GM21447 (cell line): Measurements from ENCODE around the gene ZNF276.
"Not testable (repeated sequence)": the region's sequence is repeated elsewhere in the genome, so short reads cannot be mapped to it uniquely, and the experiment has no call there.

ENCODE experiments used
- ATAC-seq: cut with Tn5 transposase; IDR thresholded peaks from one replicate; pipeline ENCODE4 v1.9.1; 2021; ENCODE audit not compliant: unreplicated experiment

The ZNF276 gene

DNA sequence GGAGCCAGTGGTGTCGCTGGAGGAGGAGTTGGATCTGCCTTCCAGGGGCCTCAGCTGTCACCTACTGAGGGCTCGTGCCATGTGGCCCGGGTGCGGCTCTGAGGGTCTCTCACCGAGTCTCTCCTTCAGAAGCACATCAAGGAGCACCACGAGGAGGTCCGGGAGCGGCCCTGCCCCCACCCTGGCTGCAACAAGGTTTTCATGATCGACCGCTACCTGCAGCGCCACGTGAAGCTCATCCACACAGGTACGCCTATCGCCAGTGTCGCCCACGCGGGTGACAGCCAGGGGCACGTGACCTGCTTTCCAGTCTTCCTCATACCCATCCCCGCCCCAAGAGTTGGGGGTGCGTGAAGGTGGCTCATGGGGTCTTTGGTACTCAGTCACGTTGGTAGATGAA is 12.5 kb downstream of the ZNF276 start:
- no peak for ATAC-seq

GRCh38 chr16:89736554-89736953 is 15.2 kb downstream of the ZNF276 start:
- no peak for ATAC-seq

DNA sequence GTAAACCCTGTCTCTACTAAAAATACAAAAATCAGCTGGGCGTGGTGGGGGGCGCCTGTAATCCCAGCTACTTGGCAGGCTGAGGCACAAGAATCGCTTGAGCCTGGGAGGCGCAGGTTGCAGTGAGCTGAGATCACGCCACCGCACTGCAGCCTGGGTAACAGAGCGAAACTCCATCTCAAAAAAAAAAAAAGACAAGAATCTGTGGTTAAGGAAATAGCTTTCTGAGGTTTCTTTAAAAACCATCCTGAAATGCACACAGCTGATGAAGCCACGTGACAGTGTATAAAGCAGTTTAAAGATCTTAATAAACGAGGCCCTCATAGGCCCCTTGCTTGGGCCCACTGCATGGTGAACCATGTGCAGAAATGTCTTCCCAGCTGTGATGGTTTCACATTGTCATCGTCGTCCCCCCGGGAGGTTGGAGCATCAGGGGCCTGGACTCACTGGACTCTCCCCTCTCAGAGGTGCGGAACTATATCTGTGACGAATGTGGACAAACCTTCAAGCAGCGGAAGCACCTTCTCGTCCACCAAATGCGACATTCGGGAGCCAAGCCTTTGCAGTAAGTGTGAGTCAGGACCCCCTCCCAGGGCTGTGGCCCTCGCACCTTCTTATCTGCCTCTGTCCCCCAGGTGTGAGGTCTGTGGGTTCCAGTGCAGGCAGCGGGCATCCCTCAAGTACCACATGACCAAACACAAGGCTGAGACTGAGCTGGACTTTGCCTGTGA is 16.2 kb downstream of the ZNF276 start:
- no peak for ATAC-seq

DNA sequence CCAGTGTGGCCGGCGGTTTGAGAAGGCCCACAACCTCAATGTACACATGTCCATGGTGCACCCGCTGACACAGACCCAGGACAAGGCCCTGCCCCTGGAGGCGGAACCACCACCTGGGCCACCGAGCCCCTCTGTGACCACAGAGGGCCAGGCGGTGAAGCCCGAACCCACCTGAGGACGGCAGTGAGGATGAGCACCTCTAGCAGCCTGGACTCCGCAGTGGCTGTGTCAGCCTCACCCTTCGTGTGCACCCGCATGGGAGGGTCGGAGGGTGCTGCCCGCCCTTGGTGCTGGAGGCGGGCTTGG is 16.7 kb downstream of the ZNF276 start:
- ATAC-seq, result no peak

GRCh38 chr16:89738538-89739317 is 17.4 kb downstream of the ZNF276 start:
- no peak for ATAC-seq

GRCh38 chr16:89739383-89739782 is 18.0 kb downstream of the ZNF276 start:
- no peak for ATAC-seq

DNA sequence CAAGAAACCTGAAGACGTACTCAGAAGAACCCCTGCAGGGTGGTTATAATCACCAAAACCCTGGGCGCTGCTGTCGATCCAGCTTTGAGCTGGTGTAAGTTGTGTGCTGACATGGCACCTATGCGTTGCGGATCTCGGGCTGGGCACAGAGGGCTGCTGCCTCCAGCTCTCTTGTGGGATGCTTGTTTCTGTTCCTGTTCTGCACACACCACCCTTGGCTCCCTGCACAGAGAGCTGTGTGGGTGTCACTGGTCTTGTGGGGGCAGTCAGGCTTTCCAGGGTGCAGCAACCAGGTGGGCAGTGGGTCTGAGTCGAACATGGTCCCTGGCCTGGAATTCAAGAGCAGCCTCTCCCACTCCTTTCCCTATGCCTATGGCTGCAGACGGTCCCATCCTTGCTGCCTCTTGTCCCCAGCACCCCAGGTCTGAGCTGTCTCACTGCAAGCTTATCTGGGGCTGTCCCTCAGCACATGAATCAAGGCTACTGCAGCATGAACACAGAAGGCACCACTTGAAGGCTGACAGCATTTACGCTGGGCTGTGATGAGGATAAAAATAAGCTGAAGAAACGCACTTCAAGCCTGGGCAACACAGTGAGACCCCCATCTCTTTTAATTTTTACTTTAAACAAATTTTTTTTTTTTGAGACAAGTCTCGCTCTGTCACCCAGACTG is 20.1 kb downstream of the ZNF276 start:
- ATAC-seq, result no peak

DNA sequence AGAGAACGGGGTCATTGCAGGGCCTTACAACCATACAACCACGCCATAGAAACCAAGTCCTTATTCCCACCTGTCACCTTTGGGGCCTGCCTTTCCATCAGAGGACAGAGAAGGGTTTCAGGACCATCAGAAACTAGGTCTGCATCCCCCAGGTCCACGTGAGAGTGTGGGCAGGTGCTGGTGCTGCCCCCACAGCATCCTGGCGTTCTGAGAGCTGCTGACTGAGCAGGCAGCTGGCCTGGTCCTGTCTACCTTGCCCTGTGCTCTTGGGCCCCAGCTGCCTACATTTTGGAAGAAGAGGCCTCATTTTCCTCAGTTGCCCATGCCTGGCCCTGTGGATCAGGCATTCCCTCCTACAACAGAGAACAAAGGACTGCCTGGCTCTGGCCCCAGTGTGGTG is 21.6 kb downstream of the ZNF276 start:
- no peak for ATAC-seq

DNA sequence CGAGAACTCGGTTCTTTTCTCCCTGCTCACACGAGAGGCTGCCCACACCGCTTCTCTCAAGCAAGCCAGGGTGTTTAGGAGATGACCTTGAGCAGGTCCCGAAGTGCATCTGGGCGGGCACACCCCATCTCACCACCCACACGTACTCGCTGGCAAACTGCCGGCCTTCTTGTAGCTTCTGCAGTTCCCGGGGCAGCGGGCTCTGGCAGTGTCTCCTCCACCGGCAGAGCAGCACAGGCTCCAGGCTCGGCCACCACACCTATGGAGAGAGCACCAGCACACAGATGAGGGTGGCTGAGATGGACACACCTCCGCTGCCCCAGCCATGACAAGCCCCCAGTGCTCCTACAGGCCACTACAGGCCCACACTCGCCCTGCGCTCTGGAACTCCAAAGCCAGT is 23.5 kb downstream of the ZNF276 start:
- no peak for ATAC-seq

DNA sequence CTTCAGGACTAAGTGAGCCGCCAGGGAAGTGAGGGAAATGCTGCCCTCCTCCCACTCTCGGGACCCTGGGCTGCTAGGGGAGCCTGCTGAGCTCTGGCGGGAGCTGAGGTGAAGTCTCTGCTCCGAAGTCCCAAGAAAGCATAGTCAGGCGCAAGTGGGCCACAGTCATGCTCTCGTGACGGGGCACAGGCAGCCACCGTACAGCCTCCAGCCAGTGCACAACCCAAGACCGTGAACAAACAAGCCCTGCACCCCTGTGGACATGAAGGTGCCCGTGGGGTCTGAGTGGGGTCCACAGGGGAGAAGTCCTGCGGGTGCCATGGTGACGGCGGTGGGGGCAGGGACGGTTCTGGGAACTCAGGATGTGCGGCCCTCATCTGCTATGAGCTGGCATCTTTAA is 24.7 kb downstream of the ZNF276 start:
- no peak for ATAC-seq

DNA sequence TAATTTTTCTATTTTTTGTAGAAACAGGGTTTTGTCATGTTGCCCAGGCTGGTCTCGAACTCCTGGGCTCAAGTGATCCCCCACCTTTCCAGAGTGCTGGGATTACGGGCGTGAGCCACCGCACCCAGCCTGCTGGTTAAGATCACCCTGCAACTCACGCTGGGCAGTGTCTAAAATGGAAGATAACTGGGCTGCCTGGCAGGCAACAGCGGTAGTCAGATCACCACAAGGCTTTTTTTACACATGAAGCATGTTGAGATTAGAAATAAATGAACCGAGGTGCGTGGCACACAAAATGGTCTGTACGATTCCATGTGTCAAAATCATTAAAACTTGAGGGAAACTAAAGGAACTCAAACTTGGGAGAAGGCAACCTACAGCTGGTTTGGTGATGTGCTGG is 26.7 kb downstream of the ZNF276 start:
- no peak for ATAC-seq

GRCh38 chr16:89748921-89749320 is 27.6 kb downstream of the ZNF276 start:
- ATAC-seq, result no peak

DNA sequence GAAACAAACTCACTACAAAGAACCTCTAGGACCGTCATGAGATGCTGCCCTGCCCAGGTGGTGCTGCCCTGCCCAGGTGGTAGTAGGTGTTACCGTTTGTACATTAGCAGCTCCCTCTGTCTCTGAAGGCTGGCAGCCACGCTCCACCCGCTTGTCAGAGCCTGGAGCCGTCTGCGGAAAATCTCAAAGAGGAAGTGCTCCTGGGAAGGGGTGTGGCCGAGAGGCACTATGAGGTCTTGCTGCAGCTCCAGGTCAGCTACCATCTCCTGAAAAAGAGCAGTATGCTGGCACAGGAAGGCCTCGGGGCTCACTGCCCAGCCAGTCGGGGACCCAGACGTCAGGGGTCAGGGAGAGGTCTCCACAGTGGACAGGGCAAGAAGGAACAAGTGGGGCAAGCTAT is 28.3 kb downstream of the ZNF276 start:
- no peak for ATAC-seq

GRCh38 chr16:89759746-89760340 is 38.5 kb downstream of the ZNF276 start:
- ATAC-seq, result no peak

DNA sequence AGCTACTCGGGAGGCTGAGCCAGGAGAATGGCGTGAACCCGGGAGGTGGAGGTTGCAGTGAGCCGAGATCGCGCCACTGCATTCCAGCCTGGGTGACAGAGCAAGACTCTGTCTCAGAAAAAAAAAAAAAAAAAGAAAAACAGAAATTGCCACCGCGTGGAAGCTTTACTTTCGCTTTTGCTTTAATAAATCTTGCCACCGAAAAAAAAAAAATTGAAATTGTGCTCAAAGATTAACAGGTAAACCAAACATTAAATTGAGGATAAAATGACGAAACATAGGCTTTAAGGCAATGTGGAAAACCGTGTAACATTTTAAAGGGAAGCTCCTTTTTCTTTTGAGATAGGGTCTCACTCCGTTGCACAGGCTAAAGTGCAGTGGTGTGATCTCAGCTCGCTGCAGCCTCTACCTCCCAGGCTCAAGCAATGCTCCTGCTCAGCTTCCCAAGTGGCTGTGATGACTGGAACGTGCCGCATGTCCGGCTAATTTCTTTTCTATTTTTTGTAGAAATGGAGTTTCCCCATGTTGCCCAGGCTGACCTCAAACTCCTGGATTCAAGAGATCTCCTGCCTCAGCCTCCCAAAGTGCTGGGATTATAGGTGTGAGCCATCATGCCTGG is 40.1 kb downstream of the ZNF276 start:
- no peak for ATAC-seq

- peak; percentile 87 for ATAC-seq
Observed at GRCh38 chr16:89764711-89765201, 43.4 kb downstream of the ZNF276 start.

DNA sequence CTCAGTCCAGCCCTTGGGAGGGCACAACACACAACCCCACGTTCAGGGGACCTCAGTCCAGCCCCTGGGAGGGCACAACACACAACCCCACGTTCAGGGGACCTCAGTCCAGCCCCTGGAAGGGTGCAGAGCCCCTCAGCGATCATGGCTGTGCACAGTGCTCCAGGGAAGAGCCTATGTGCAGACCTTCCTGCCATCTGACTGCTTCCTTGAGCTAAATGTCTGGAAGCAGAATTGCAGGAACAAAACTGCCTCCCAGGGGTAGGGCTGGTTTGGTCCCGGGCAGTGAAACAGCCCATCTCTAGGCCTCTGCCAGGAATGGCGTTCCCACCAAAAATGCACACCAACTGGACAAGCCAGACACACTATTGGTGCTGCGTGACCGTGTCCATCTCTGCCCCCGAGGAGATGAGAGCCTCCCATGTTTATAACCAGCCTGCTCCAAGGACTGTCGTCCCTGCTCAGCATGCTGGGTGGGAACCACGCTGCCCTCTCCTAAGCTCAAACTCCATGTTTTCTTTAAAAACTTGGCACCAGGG is 44.0 kb downstream of the ZNF276 start:
- no peak for ATAC-seq

GRCh38 chr16:89770367-89770766 is 49.0 kb downstream of the ZNF276 start:
- ATAC-seq, result no peak

- ATAC-seq, result no peak
Observed at GRCh38 chr16:89775223-89775622, 53.9 kb downstream of the ZNF276 start.

GRCh38 chr16:89778211-89778610 is 56.9 kb downstream of the ZNF276 start:
- ATAC-seq, result not testable (repeated sequence)
